H1 (cell line): Measurements from ENCODE around the gene RPUSD1. TPM values are rescaled to one million over a fixed set of nuclear protein-coding genes. Genes with fewer than 3 reads are reported as not detected.

ENCODE experiments used
- CTCF ChIA-PET: fragments of 300-600 bp; sonication (Branson Sonifier 250); formaldehyde crosslinking; loops from one replicate; lab custom pipeline; 2021; ENCODE audit not compliant: partially characterized antibody; lab: Charles Lee
- POLR2A ChIA-PET: fragments of 300-600 bp; sonication (Branson Sonifier 250); formaldehyde crosslinking; loops from one replicate; lab custom pipeline; 2021; ENCODE audit warnings: inconsistent platforms; ENCODE audit not compliant: partially characterized antibody; lab: Charles Lee
- DNase-seq, 2 experiments: peaks; one replicate each; pipeline versions ENCODE4 v3.0.0 to v3.0.0-alpha.2; 2010 to 2022; ENCODE audit warnings: low spot score in 2 of 2, low read depth in 1 of 2, mixed read lengths in 1 of 2
- FAIRE-seq: peaks from 2 replicates; lab custom pipeline; 2011; peaks lifted over from hg19 to GRCh38; lab: Jason Lieb, UNC
- H2AFZ ChIP-seq: 2 replicates; pipeline ENCODE4 v1.8.1; 2012; ENCODE audit warnings: low read length, inconsistent platforms
- H2AK5ac ChIP-seq: 2 replicates; pipeline ENCODE4 v1.6.1; 2013; ENCODE audit warnings: low read depth, low read length
- H2BK120ac ChIP-seq: replicated peaks from 2 replicates; pipeline ENCODE3; 2013; ENCODE audit warnings: low read depth, low read length, inconsistent platforms
- H2BK12ac ChIP-seq: 2 replicates; pipeline ENCODE4 v1.6.1; 2013; ENCODE audit warnings: low read depth, low read length
- H2BK15ac ChIP-seq: 2 replicates; pipeline ENCODE4 v1.6.1; 2013; ENCODE audit warnings: low read length
- H2BK20ac ChIP-seq: 2 replicates; pipeline ENCODE4 v1.6.1; 2013; ENCODE audit warnings: low read length
- H2BK5ac ChIP-seq: 2 replicates; pipeline ENCODE4 v1.6.1; 2013; ENCODE audit warnings: low read depth, low read length
- H3K14ac ChIP-seq: 2 replicates; pipeline ENCODE4 v1.6.1; 2013; ENCODE audit warnings: inconsistent platforms; ENCODE audit not compliant: insufficient read length
- H3K18ac ChIP-seq: 2 replicates; pipeline ENCODE4 v1.6.1; 2013; ENCODE audit warnings: low read length; ENCODE audit errors: extremely low read depth
- H3K23ac ChIP-seq: 2 replicates; pipeline ENCODE4 v1.6.1; 2013; ENCODE audit warnings: inconsistent platforms; ENCODE audit not compliant: insufficient read length
- H3K23me2 ChIP-seq: 2 replicates; pipeline ENCODE4 v1.6.1; 2013; ENCODE audit warnings: low read depth, low read length
- H3K27ac ChIP-seq: 2 replicates; pipeline ENCODE4 v1.6.1; 2011; ENCODE audit warnings: low read depth, low read length, inconsistent platforms
- H3K27me3 ChIP-seq, 4 experiments: replicated peaks in 1 of 4; 1 replicate in 1 of 4; 2 replicates in 3 of 4; pipeline versions ENCODE4 v1.6.1 to v1.8.1; 2011 to 2013; ENCODE audit warnings: low read length in 3 of 4, mild to moderate bottlenecking in 3 of 4, inconsistent platforms in 2 of 4, mixed read lengths in 2 of 4, moderate library complexity in 1 of 4; ENCODE audit not compliant: control insufficient read depth in 3 of 4, insufficient read depth in 3 of 4; ENCODE audit errors: extremely low read depth in 1 of 4
- H3K36me3 ChIP-seq, 4 experiments: 2 replicates each; pipeline versions ENCODE4 v1.6.1 to v1.8.1; 2011 to 2013; ENCODE audit warnings: mild to moderate bottlenecking in 4 of 4, low read length in 3 of 4, moderate library complexity in 2 of 4, control low read depth in 1 of 4, inconsistent platforms in 1 of 4; ENCODE audit not compliant: insufficient read depth in 4 of 4, control insufficient read depth in 2 of 4
- H3K4ac ChIP-seq: replicated peaks from 2 replicates; pipeline ENCODE3; 2013; ENCODE audit warnings: low read length, low read depth, mixed read lengths, inconsistent platforms; ENCODE audit not compliant: insufficient read length
- H3K4me1 ChIP-seq, 4 experiments: replicated peaks in 1 of 4; 1 replicate in 1 of 4; 2 replicates in 3 of 4; pipeline versions ENCODE4 v1.6.1 to v1.8.1; 2011 to 2013; ENCODE audit warnings: low read length in 3 of 4, inconsistent platforms in 2 of 4, mixed read lengths in 1 of 4; ENCODE audit not compliant: insufficient read depth in 4 of 4, control insufficient read depth in 3 of 4
- H3K4me2 ChIP-seq, 2 experiments: 2 replicates each; pipeline versions ENCODE4 v1.6.1 to v1.8.1; 2011 to 2013; ENCODE audit warnings: low read depth in 2 of 2, low read length in 2 of 2, control low read depth in 1 of 2, inconsistent platforms in 1 of 2, mild to moderate bottlenecking in 1 of 2; ENCODE audit not compliant: insufficient read depth in 1 of 2
- H3K4me3 ChIP-seq, 4 experiments: fragments of 200-600, 300-600 bp in 1 of 4; sonication (generic), shearing (Covaris generic), sonication (Bioruptor Twin) in 1 of 4; 2 replicates each; pipeline versions ENCODE4 v1.5.1 to v1.8.1; 2011 to 2016; ENCODE audit warnings: low read length in 4 of 4, low read depth in 3 of 4, control low read depth in 2 of 4, inconsistent platforms in 2 of 4, mild to moderate bottlenecking in 2 of 4, mixed read lengths in 1 of 4, moderate library complexity in 1 of 4; ENCODE audit not compliant: insufficient read depth in 2 of 4; ENCODE audit errors: extremely low read depth in 1 of 4
- H3K56ac ChIP-seq: replicated peaks from 2 replicates; pipeline ENCODE3; 2013; ENCODE audit warnings: low read depth, mild to moderate bottlenecking, mixed read lengths, low read length, inconsistent platforms; ENCODE audit not compliant: insufficient read length
- H3K79me1 ChIP-seq: 2 replicates; pipeline ENCODE4 v1.6.1; 2013; ENCODE audit warnings: low read depth, low read length, control low read depth
- H3K79me2 ChIP-seq, 2 experiments: 2 replicates each; pipeline versions ENCODE4 v1.6.1 to v1.8.1; 2012 to 2013; ENCODE audit warnings: low read length in 2 of 2, mild to moderate bottlenecking in 2 of 2, inconsistent platforms in 1 of 2; ENCODE audit not compliant: insufficient read depth in 2 of 2, control insufficient read depth in 1 of 2
- H3K9ac ChIP-seq, 4 experiments: replicated peaks in 1 of 4; 1 replicate in 1 of 4; 2 replicates in 3 of 4; pipeline versions ENCODE4 v1.6.1 to v1.8.1; 2011 to 2013; ENCODE audit warnings: low read depth in 3 of 4, low read length in 3 of 4, control low read depth in 2 of 4, mild to moderate bottlenecking in 2 of 4, moderate library complexity in 2 of 4, inconsistent platforms in 1 of 4; ENCODE audit errors: extremely low read depth in 1 of 4
- H3K9me3 ChIP-seq, 2 experiments: 2 replicates each; pipeline versions ENCODE4 v1.6.1 to v1.8.1; 2012 to 2013; ENCODE audit warnings: mild to moderate bottlenecking in 2 of 2, moderate library complexity in 2 of 2, control low read depth in 1 of 2, inconsistent platforms in 1 of 2, low read depth in 1 of 2, low read length in 1 of 2, mixed read lengths in 1 of 2; ENCODE audit not compliant: insufficient read depth in 2 of 2
- H4K20me1 ChIP-seq, 2 experiments: replicated peaks in 1 of 2; 2 replicates each; pipeline versions ENCODE3 to v1.8.1; 2011 to 2013; ENCODE audit warnings: inconsistent platforms in 2 of 2, low read length in 2 of 2, mild to moderate bottlenecking in 1 of 2; ENCODE audit not compliant: insufficient read depth in 2 of 2, control insufficient read depth in 1 of 2
- H4K5ac ChIP-seq: 2 replicates; pipeline ENCODE4 v1.6.1; 2013; ENCODE audit warnings: low read length, low read depth, mixed read lengths, inconsistent platforms; ENCODE audit not compliant: insufficient read length
- H4K8ac ChIP-seq: 2 replicates; pipeline ENCODE4 v1.8.0; 2013; ENCODE audit warnings: mild to moderate bottlenecking, moderate library complexity, low read length, inconsistent platforms; ENCODE audit not compliant: insufficient read depth; ENCODE audit errors: extremely low read depth
- H4K91ac ChIP-seq: replicated peaks from 2 replicates; pipeline ENCODE3; 2013; ENCODE audit warnings: low read length, mixed read lengths, inconsistent platforms; ENCODE audit not compliant: insufficient read length
- ATF2 ChIP-seq: IDR thresholded peaks from 2 replicates; pipeline ENCODE4 v1.6.1; 2012; ENCODE audit warnings: low read length, inconsistent platforms
- CBX5 ChIP-seq: fragments of 300-800, 300-1000 bp; sonication (generic); IDR thresholded peaks from 2 replicates; pipeline ENCODE4 v1.7.1; 2016; ENCODE audit warnings: antibody characterized with exemption, low read length, low read depth
- CBX8 ChIP-seq: fragments of 300-800, 300-1000 bp; sonication (generic); IDR thresholded peaks from 2 replicates; pipeline ENCODE4 v1.7.1; 2016; ENCODE audit warnings: low read depth, low read length, borderline replicate concordance
- EZH2 ChIP-seq: fragments of 200-600 bp; sonication (generic); IDR thresholded peaks from 2 replicates; pipeline ENCODE4 v1.7.1; 2012; ENCODE audit warnings: low read depth, mild to moderate bottlenecking, moderate library complexity, low read length, inconsistent platforms; ENCODE audit not compliant: severe bottlenecking
- GTF2F1 ChIP-seq: IDR thresholded peaks from 2 replicates; pipeline ENCODE4 v1.6.1; 2012; ENCODE audit warnings: low read depth, low read length, improper control_type of control experiment, borderline replicate concordance
- HDAC6 ChIP-seq: IDR thresholded peaks from one replicate; pipeline ENCODE4 v1.7.1; 2012; ENCODE audit warnings: low read depth, mild to moderate bottlenecking, inconsistent platforms, low read length, moderate library complexity
- JUN ChIP-seq: IDR thresholded peaks from 2 replicates; pipeline ENCODE4 v1.6.1; 2011; ENCODE audit warnings: low read depth, mild to moderate bottlenecking, improper control_type of control experiment, low read length
- KDM5A ChIP-seq: fragments of 200-600 bp; IDR thresholded peaks from 2 replicates; pipeline ENCODE4 v1.7.1; 2012; ENCODE audit warnings: mild to moderate bottlenecking, low read length, inconsistent platforms, mixed read lengths
- RAD21 ChIP-seq, 2 experiments: IDR thresholded peaks in 1 of 2; conservative IDR thresholded peaks in 1 of 2; 2 replicates each; pipeline ENCODE4 v1.6.1; 2011; ENCODE audit warnings: low read depth in 2 of 2, low read length in 2 of 2, improper control_type of control experiment in 1 of 2, inconsistent platforms in 1 of 2, mild to moderate bottlenecking in 1 of 2, moderate library complexity in 1 of 2
- SIN3A ChIP-seq, 2 experiments: IDR thresholded peaks in 1 of 2; conservative IDR thresholded peaks in 1 of 2; 2 replicates each; pipeline ENCODE4 v1.6.1; 2011 to 2012; ENCODE audit warnings: low read length in 2 of 2, improper control_type of control experiment in 1 of 2, low read depth in 1 of 2, mild to moderate bottlenecking in 1 of 2
- SRF ChIP-seq: IDR thresholded peaks from 2 replicates; pipeline ENCODE4 v1.6.1; 2011; ENCODE audit warnings: mild to moderate bottlenecking, low read depth, low read length, moderate library complexity
- WGBS, 2 experiments: shearing (Covaris generic) in 1 of 2; methylation state at CpG; one replicate each; pipeline versions ENCODE4 v1.1.6 to v1.1.7; 2013 to 2015; ENCODE audit warnings: low lambda C conversion rate in 2 of 2, mixed read lengths in 2 of 2, inconsistent platforms in 1 of 2, low coverage in 1 of 2, missing lambda C conversion rate in 1 of 2; ENCODE audit not compliant: insufficient replicate concordance in 2 of 2, insufficient coverage in 1 of 2, insufficient read length in 1 of 2; ENCODE audit errors: extremely low coverage in 1 of 2, missing lambda C conversion rate in 1 of 2; 5-methylcytosine and 5-hydroxymethylcytosine counted together
- polyA plus RNA-seq, 7 experiments: library from polyadenylated mRNA; depleted of rRNA in 3 of 7; stranded (reverse) in 5 of 7; unstranded in 2 of 7; fragments of >200 nt in 5 of 7; fragments of 200-250 nt in 2 of 7; gene quantifications; 1 replicate in 5 of 7; 2 replicates in 1 of 7; 4 replicates in 1 of 7; pipeline versions ENCODE4 v1.2.1 to v1.2.3, GENCODE V29; 2011 to 2013; ENCODE audit warnings: missing spikeins in 2 of 7, mixed read lengths in 2 of 7
- total RNA-seq: library from RNA; stranded (reverse); fragmentation: NEBNext Ultra II Directional; extraction: Animal tissue kit (Norgen Biotek cat#: 25700); gene quantifications from 2 replicates; pipeline ENCODE4 v1.2.1, GENCODE V29; 2021

The RPUSD1 gene
- total and polyA plus RNA-seq, 2 of the 8 experiments (the other 6 are each of a cell fraction or from before 2014, with no cell fraction given), result 32.2 to 61.8 TPM

GRCh38 chr16:746637-747036, 41.5 kb downstream of the RPUSD1 start:
- no peak overlapping the region for H4K5ac ChIP-seq
- H2BK20ac ChIP-seq, result no peak overlapping the region
- no peaks in the 10 kb centered on the region for H3K9me3 ChIP-seq
- POLR2A ChIA-PET, result interaction anchor here (1.3 to 1.5 kb wide), 3 partner anchors 10 to 42 kb away, joined by 3 to 4 read pairs (median 4); partner anchors contain the start of genes CHTF18, MSLN and RPUSD1
- no peaks in the 10 kb centered on the region for H4K20me1 ChIP-seq
- no peak overlapping the region; the same call in 1 of the 2 replicates for H4K8ac ChIP-seq
- no peak overlapping the region for H3K4me3 ChIP-seq
- no peak overlapping the region for H2BK15ac ChIP-seq
- H3K14ac ChIP-seq, result no peak overlapping the region
- no peak for DNase-seq
- no peak overlapping the region for H2BK12ac ChIP-seq
- H3K18ac ChIP-seq, result no peak overlapping the region
- CTCF ChIA-PET, result interaction anchor here (1.1 to 35.8 kb wide), 4 partner anchors 14 to 310 kb away, joined by 5 to 977 read pairs (median 52); partner anchors contain the start of genes ANTKMT, CCDC78, FBXL16 and HAGHL
- H2BK5ac ChIP-seq, result no peak overlapping the region
- H2AFZ ChIP-seq, result no peak overlapping the region
- no peak overlapping the region for H3K56ac ChIP-seq
- FAIRE-seq, result no peak
- 90% methylated on average over 13 of the region's 13 CpGs; no CpG with 5 or more reads in 1 of the 2 experiments for WGBS, 2 experiments
- H3K4me1 ChIP-seq, result peaks cover 1 to 7% (median 5%) of the 10 kb centered on the region in 4 experiments; a peak in 5 of 7 replicates
- no peaks in the 10 kb centered on the region for H3K23me2 ChIP-seq
- no peak overlapping the region for H3K4ac ChIP-seq
- H3K79me1 ChIP-seq, result no peaks in the 10 kb centered on the region
- H3K79me2 ChIP-seq, result no peaks in the 10 kb centered on the region
- H2AK5ac ChIP-seq, result no peak overlapping the region
- H2BK120ac ChIP-seq, result no peak overlapping the region
- no peaks in the 10 kb centered on the region for H3K27me3 ChIP-seq
- no peak overlapping the region for H3K27ac ChIP-seq
- no peak overlapping the region for H3K23ac ChIP-seq
- no peak overlapping the region for H3K9ac ChIP-seq
- H3K36me3 ChIP-seq, result no peaks in the 10 kb centered on the region
- H4K91ac ChIP-seq, result no peak overlapping the region
- no peak overlapping the region for H3K4me2 ChIP-seq
- TF ChIP-seq GTF2F1, result no peak
- no peak for TF ChIP-seq KDM5A
- no peak for TF ChIP-seq SIN3A (conservative IDR thresholded peaks at IDR 0.05 in 1 of 2, IDR thresholded peaks at IDR 0.05 in 1 of 2; ENCODE audit: low read depth in 1 of 2, low read length in 2 of 2)
- no peak for TF ChIP-seq HDAC6
- TF ChIP-seq CBX8, result no peak
- TF ChIP-seq JUN, result no peak
- TF ChIP-seq CBX5, result no peak
- no peak for TF ChIP-seq ATF2
- TF ChIP-seq SRF, result no peak
- no peak for TF ChIP-seq EZH2
- TF ChIP-seq RAD21 (IDR thresholded peaks at IDR 0.05 in 1 of 2, conservative IDR thresholded peaks at IDR 0.05 in 1 of 2; ENCODE audit: low read depth in 2 of 2, low read length in 2 of 2), result no peak
